Upper lobe of right lung (tissue), 1 donor: ENCODE measurements around the gene SETD6. TPM values are rescaled to one million over a fixed set of nuclear protein-coding genes. Genes with fewer than 3 reads are reported as not detected.

Source experiments
- ATAC-seq: fragments of 200-7000 bp; cut with Tn5 transposase; one replicate; pipeline ENCODE4 v1.9.1; 2020; ENCODE audit warnings: mild to moderate bottlenecking, moderate library complexity
- DNase-seq: peaks from one replicate; pipeline ENCODE4 v3.0.0-alpha.2; 2020
- H3K27ac ChIP-seq: fragments of 200-600 bp; one replicate; pipeline ENCODE4 v1.8.0; 2022
- H3K27me3 ChIP-seq: fragments of 200-600 bp; one replicate; pipeline ENCODE4 v1.8.0; 2022; ENCODE audit warnings: mild to moderate bottlenecking
- H3K36me3 ChIP-seq: fragments of 200-600 bp; one replicate; pipeline ENCODE4 v1.8.0; 2022
- H3K4me1 ChIP-seq: fragments of 200-600 bp; one replicate; pipeline ENCODE4 v1.8.0; 2022
- H3K4me3 ChIP-seq: fragments of 200-600 bp; one replicate; pipeline ENCODE4 v1.8.0; 2022; ENCODE audit warnings: mild to moderate bottlenecking
- H3K9me3 ChIP-seq: fragments of 200-600 bp; one replicate; pipeline ENCODE4 v1.8.0; 2022
- CTCF ChIP-seq: fragments of 200-600 bp; IDR thresholded peaks from one replicate; pipeline ENCODE4 v1.8.0; 2022; ENCODE audit warnings: antibody characterized with exemption
- intact Hi-C: fragments of 100-400 bp; cut with DNase I; formaldehyde crosslinking; loops from one replicate; pipeline ENCODE4 v1.11.0; 2022
- total RNA-seq: library from RNA; stranded (reverse); fragmentation: NEBNext Ultra II Directional; extraction: Animal tissue kit (Norgen Biotek cat#: 25700); gene quantifications from one replicate; pipeline ENCODE4 v1.2.1, GENCODE V29; 2021
- donor health status: DM: no; HTN: yes; CAD: no; lungs with severe emphysema.

The SETD6 gene
- total RNA-seq, 1 donor from 2014 or later: 22.0 TPM

GRCh38 chr16:58511933-58512815 is 3.1 kb upstream of the SETD6 start:
- H3K4me1 ChIP-seq: peaks cover 16% of the 10 kb centered on the region
- intact Hi-C loops: no loop called here
- H3K36me3 ChIP-seq: peaks cover 4% of the 10 kb centered on the region
- H3K27me3 ChIP-seq: no peaks in the 10 kb centered on the region
- no peak overlapping the region for H3K27ac ChIP-seq
- TF ChIP-seq CTCF: peak; percentile 69
- ATAC-seq (peak; percentile 39), DNase-seq (peak; percentile 87)
- H3K9me3 ChIP-seq: no peaks in the 10 kb centered on the region
- no peak overlapping the region for H3K4me3 ChIP-seq

- Histone ChIP-seq H3K27me3 (no peaks in the 10 kb centered on the region), H3K4me1 (peaks cover 16% of the 10 kb centered on the region), H3K36me3 (peaks cover 20% of the 10 kb centered on the region), H3K4me3 (no peak overlapping the region), H3K9me3 (no peaks in the 10 kb centered on the region), H3K27ac (no peak overlapping the region)
- no peak for ATAC-seq
- no peak for TF ChIP-seq CTCF
- DNase-seq: no peak
- intact Hi-C loops: no loop called here
Measured at GRCh38 chr16:58513874-58514273, 1.4 kb upstream of the SETD6 start.

GRCh38 chr16:58515871-58516767 is 802 bp downstream of the SETD6 start:
- Histone ChIP-seq H3K4me1 (peaks cover 16% of the 10 kb centered on the region), H3K4me3 (peak overlapping the region; percentile 96), H3K27me3 (no peaks in the 10 kb centered on the region), H3K9me3 (no peaks in the 10 kb centered on the region), H3K27ac (peak overlapping the region; percentile 82), H3K36me3 (peaks cover 42% of the 10 kb centered on the region)
- ATAC-seq (peak; percentile 59), DNase-seq (peak; percentile 80)
- intact Hi-C loops: no loop called here
- TF ChIP-seq CTCF: no peak

- no peak for ATAC-seq
- peak overlapping the region; percentile 96 for H3K4me3 ChIP-seq
- intact Hi-C loops: no loop called here
Measured at GRCh38 chr16:58516768-58517107, 1.4 kb downstream of the SETD6 start.

More at GRCh38 chr16:58516768-58517107, 1.4 kb downstream of the SETD6 start:
- no peak overlapping the region for H3K27ac ChIP-seq
- no peaks in the 10 kb centered on the region for H3K27me3 ChIP-seq
- peaks cover 48% of the 10 kb centered on the region for H3K36me3 ChIP-seq
- peaks cover 16% of the 10 kb centered on the region for H3K4me1 ChIP-seq
- TF ChIP-seq CTCF: no peak
- no peaks in the 10 kb centered on the region for H3K9me3 ChIP-seq
- DNase-seq: no peak
